Embryonic facial prominence (tissue), 1 donor: Measurements from ENCODE around the gene SVIL.
"Not testable (repeated sequence)": the region's sequence is repeated elsewhere in the genome, so short reads cannot be mapped to it uniquely, and the experiment has no call there.

ENCODE experiments used
- DNase-seq: peaks from one replicate; pipeline ENCODE4 v3.0.0-alpha.2; 2016; ENCODE audit errors: extremely low spot score

SVIL gene

DNA sequence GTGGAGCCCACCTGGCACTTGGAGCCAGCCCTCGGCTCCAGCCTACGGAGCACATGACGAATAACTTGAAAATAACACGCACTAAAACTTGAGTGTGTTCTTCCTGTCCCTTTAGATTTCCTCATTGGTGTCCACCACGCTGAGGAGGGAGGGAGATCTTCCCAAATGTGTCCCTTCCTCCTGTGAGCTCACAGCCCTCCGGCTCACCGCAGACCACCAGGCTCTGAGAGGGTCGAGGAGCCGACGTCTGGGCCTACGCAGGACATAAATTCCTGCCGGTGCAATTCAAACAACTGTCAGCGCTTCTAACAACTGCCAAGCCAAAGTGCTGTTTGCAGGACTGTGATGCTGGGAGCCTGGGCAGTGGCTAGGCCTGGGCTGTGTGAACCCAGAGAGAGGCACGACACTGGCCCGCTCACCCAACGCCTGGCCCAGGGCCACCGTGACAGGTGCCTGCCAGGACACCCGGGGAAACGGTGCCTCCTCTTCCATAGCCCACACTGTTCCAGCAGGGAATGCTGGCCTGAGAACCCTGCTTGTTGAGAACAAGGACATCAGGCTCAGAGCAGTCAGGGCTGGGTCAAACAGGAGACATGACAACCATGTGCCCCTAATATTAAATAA lies 118.3 kb downstream of the SVIL start:
- not testable (repeated sequence) for DNase-seq

DNA sequence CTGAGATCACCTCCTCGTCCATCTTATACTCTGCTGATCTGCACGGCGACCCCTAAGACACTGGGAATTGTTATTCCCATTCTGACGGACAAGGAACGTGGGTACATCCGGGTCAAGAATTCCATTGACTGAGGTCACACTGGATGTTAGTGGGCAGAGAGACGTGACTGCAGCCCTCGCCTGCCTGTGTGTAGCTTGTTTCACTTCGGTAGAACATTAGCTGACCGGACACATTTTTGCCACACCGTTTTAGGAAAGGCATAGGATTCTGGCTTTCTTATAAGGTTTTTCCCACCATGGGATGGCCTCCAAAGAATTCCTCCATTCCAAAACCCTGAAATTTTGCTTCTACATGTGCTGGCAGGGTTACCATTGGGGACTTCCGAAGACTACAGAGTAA lies 118.9 kb downstream of the SVIL start:
- not testable (repeated sequence) for DNase-seq

GRCh38 chr10:29515104-29515503 lies 119.7 kb downstream of the SVIL start:
- not testable (repeated sequence) for DNase-seq

GRCh38 chr10:29514306-29514705 lies 120.5 kb downstream of the SVIL start:
- no peak for DNase-seq

DNA sequence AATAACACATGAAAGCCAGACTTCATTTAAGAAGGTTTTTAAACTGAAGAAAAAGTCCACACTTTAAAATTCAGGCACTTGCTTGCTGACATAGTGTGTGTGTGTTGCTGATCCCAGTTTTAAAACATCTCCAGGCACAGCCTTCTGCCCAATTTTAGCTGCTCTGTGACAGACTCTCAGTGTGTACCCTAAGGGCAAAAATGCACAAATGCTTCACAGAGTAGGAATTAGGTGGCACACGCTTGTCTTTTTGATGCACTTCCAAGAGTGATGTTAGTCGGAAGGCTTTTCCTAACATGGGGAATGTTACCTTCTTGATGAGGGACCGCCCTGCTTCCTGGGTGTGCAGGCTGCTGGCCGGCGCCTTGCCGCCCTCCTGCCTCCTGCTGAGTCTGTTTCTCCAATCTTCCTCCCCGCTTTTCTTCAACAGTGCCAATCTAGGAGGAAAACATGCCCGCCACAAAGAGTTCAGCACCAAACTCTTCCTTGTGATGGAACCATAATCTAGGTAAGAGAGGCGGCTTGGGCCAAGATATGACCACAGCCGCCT lies 122.3 kb downstream of the SVIL start:
- no peak for DNase-seq

GRCh38 chr10:29511806-29512205 lies 123.0 kb downstream of the SVIL start:
- DNase-seq = not testable (repeated sequence)

DNA sequence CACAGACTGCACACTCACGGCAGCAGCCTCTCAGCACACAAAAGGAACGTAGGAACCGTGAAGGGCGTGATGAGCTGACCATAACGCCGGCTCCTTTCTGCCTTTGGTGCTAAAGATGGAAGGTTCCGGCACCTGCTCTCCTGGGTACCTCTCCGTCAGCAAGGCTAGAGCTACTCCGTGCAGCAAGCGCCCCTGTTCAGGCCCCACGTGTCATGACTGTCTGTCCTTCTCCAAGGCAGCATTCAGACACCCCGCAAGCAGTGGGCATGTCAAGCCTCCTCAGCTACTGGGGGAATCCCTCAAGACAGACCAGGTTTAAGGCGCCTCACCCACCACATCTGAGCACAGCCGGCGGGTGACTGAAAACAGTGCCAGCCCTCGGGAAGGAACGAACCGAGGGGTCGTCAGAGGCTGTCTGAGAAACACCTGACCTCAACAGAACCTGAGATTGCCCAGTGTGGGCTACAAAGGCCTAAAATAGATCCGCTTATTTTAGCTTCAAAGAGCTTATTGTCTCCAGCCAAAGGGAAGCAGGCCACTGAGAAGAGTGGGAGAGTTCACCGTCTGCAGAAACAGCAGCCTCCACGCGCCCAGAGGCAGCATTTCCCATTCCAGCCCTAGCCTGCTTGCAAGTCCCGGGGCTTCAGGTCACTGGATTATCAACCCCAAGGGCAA lies 124.2 kb downstream of the SVIL start:
- DNase-seq = not testable (repeated sequence)

DNA sequence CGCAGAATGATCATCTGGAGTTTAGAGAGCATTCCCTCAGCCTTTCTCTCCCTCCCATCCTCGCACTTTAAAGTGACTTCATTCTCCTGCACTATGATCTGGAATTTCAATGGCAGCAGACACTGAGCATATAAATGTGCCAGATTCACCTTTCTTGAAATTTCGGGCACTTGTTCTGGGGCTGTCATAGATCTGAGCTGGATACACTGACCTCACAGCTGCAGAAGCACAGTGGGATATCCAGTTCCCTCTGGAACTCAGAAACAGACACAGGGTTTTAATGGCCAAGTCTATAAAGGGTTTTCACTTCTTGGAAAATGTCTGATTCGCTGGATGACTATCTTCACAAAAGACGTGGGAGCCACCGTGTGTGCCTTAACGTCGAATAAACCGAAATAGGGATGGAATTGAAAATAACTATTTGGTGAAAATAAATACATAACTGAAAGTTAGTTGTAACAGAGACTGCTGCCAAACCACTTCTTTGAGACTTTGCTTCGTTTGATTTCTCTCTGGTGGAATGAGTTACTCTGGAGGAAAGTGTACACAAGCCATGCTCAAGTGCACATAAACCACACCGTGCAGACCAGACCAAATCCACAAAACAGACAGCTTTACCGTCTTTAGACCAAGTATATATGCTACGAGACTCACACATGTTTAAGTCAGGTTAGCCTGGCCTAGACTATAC lies 126.1 kb downstream of the SVIL start:
- DNase-seq = no peak

GRCh38 chr10:29507750-29508149 lies 127.0 kb downstream of the SVIL start:
- DNase-seq = not testable (repeated sequence)

GRCh38 chr10:29506324-29506921 lies 128.3 kb downstream of the SVIL start:
- DNase-seq = not testable (repeated sequence)

DNA sequence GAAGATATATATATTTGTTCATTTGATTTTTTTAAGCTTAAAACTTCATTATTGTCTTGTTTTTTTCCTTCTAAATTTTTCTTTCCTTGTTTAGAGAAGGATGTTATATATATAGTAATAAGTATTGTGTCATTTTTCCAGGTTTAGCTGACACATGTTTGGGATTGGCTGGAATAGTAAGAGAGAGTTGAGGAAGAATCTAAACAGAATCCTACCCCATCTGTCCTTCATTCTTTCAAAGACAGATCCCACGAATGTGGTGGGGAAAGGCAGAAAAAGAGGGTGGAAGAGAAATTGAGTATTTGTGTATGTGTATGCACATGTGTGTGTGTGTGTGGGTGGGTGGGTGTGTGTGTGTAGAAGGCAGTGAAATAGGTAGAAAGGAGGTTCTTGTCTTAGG lies 132.4 kb downstream of the SVIL start:
- no peak for DNase-seq

GRCh38 chr10:29501692-29502091 lies 133.1 kb downstream of the SVIL start:
- DNase-seq = no peak

DNA sequence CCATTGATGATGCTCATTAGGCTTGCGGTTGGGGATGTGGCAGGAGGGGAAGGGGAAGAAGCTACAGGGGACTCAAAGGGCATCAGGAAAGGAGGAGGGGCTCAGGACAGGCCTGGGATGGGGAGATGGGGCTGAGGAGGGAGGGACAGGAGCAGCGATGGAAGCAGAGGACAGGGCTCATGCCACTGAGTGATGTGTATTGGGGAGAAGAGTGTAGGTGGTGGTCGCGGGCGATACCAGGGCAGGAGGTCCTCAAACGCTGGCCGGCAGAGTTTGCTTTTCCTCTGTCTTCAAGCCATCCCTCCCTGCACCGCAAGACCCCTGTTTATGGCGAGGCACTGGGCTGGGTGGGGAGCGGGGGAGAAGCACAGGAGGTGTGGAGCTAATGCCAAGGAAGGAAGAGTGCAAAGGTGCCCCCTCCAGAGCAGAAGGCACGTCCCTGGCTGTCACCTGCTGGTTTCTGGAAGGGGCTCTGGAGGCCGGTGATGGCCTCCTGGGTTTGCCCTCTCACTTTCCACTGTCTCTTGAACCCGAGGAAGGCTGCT lies 134.7 kb downstream of the SVIL start:
- DNase-seq = no peak

DNA sequence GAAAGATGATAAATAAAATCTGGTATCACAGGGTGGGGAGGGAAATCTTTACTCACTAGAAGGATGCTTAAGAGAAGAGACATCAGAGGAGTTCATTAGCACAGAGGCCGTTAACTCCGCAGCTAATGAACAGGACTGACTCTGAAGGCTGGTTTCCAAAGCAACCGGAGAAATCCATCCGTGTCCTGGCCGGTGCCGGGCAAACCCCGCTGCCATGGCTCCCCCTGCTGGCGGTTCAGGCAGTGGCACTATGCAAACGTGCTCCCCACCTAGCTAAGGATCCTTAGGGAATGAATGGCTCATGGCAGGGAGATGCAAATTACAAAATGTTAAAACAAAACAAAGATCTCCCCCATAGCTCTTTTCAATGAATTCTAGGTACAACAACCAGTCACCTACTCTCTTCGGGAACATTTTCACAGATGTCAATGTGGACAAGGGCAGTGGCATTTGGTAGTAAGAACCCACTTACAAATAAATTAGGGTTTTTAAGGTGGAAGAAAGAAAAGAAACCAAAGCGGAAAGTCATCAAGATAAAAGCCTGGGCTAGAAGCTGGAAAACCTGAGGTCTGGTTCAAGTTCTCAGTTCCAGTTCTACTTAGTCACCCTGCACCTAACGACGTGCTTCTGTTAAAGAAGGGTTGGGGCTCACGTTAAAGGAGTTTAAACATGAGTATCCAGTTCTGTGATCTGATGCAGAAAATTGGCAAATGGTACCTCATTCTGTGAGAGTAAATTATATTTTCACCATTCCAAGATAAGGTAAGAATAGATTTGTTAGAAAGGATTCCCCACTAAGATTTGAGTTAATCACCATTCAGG lies 138.2 kb downstream of the SVIL start:
- DNase-seq = no peak

- no peak for DNase-seq
Observed at GRCh38 chr10:29495366-29495765, 139.4 kb downstream of the SVIL start.

- no peak for DNase-seq
Observed at GRCh38 chr10:29493697-29494096, 141.1 kb downstream of the SVIL start.

GRCh38 chr10:29492774-29493173 lies 142.0 kb downstream of the SVIL start:
- DNase-seq = no peak

DNA sequence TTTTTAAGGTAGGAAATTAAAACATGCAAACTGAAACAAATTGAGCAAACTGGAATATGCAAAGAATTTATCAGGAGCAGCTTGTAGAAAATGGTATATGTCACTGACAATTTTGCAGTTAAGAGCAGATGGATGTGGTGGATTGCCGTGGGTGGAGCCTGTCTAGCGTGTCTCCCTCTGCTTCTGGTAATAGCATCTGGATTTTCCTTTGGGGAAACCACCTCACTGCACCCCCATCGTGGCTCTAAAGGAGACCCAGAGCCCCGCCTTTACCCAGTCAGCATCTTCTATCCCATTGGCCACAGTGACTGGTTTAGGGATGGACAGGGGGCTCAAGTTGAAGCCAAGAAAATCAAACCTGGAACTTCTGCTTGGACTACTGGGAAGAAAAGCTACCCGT lies 142.9 kb downstream of the SVIL start:
- no peak for DNase-seq

GRCh38 chr10:29490781-29491280 lies 143.9 kb downstream of the SVIL start:
- DNase-seq = not testable (repeated sequence)

GRCh38 chr10:29488471-29488870 lies 146.3 kb downstream of the SVIL start:
- DNase-seq = not testable (repeated sequence)

DNA sequence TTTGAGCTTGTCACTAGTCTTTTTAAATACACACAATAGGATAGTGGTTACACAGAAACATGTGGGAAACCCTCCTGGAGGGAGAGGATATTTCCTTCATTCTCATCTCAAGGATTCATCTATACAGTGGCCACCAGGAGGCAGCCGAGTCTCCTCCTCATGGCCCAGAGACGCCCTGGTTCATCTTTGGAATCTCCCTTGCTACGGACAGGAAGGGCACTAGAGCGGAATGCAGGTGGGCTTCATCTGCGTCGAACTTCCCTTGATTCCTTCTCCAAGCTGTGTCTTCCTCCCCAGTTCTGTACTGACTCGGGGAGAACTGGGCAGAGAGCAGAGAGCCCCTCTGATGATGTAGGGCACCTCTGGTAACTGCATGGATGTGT lies 146.9 kb downstream of the SVIL start:
- DNase-seq = not testable (repeated sequence)
